Measurements from ENCODE around the gene VPS13D.
"Not testable (repeated sequence)": the region's sequence is repeated elsewhere in the genome, so short reads cannot be mapped to it uniquely, and the experiment has no call there.

The VPS13D gene

GRCh38 chr1:12515234-12515633 is 285.4 kb downstream of the VPS13D start:
- DNase-seq (ENCODE audit: low spot score): no peak

- DNase-seq (ENCODE audit: low spot score): no peak
Observed at GRCh38 chr1:12516741-12517140, 286.9 kb downstream of the VPS13D start.

GRCh38 chr1:12518931-12519692 is 289.3 kb downstream of the VPS13D start:
- no peak for DNase-seq (ENCODE audit: low spot score)

GRCh38 chr1:12519693-12520364 is 290.0 kb downstream of the VPS13D start:
- DNase-seq (ENCODE audit: low spot score): no peak

- no peak for DNase-seq (ENCODE audit: low spot score)
Observed at GRCh38 chr1:12521096-12521495, 291.3 kb downstream of the VPS13D start.

- not testable (repeated sequence) for DNase-seq (ENCODE audit: low spot score)
Observed at GRCh38 chr1:12522780-12523179, 292.9 kb downstream of the VPS13D start.

- DNase-seq (ENCODE audit: low spot score): no peak
Observed at GRCh38 chr1:12524266-12524665, 294.4 kb downstream of the VPS13D start.

GRCh38 chr1:12525311-12526181 is 295.7 kb downstream of the VPS13D start:
- DNase-seq (ENCODE audit: low spot score): no peak

- no peak for DNase-seq (ENCODE audit: low spot score)
Observed at GRCh38 chr1:12527564-12527963, 297.7 kb downstream of the VPS13D start.

- DNase-seq (ENCODE audit: low spot score): no peak
Observed at GRCh38 chr1:12528021-12528852, 298.4 kb downstream of the VPS13D start.

GRCh38 chr1:12529640-12530174 is 299.9 kb downstream of the VPS13D start:
- no peak for DNase-seq (ENCODE audit: low spot score)

GRCh38 chr1:12530462-12531178 is 300.8 kb downstream of the VPS13D start:
- no peak for DNase-seq (ENCODE audit: low spot score)

GRCh38 chr1:12531179-12531499 is 301.3 kb downstream of the VPS13D start:
- DNase-seq (ENCODE audit: low spot score): no peak

GRCh38 chr1:12532405-12533315 is 302.8 kb downstream of the VPS13D start:
- no peak for DNase-seq (ENCODE audit: low spot score)

- DNase-seq (ENCODE audit: low spot score): no peak
Observed at GRCh38 chr1:12536023-12536639, 306.3 kb downstream of the VPS13D start.

- no peak for DNase-seq (ENCODE audit: low spot score)
Observed at GRCh38 chr1:12537294-12537693, 307.5 kb downstream of the VPS13D start.

- no peak for DNase-seq (ENCODE audit: low spot score)
Observed at GRCh38 chr1:12537906-12538461, 308.2 kb downstream of the VPS13D start.

- DNase-seq (ENCODE audit: low spot score): not testable (repeated sequence)
Observed at GRCh38 chr1:12538536-12538935, 308.7 kb downstream of the VPS13D start.

GRCh38 chr1:12539320-12539704 is 309.5 kb downstream of the VPS13D start:
- DNase-seq (ENCODE audit: low spot score): no peak

Measured in left forelimb (tissue), 1 donor.